DMS53 treated with DMSO at 0.1 percent for 48 hours (cell line): ENCODE results near the gene RXFP4.
A peak's percentile ranks its signal among the peaks of the same experiment; 100 is the strongest.
"Not testable (repeated sequence)": the region's sequence is repeated elsewhere in the genome, so short reads cannot be mapped to it uniquely, and the experiment has no call there.

Experiments
- DNase-seq: peaks from one replicate; lab custom pipeline; 2025; ENCODE audit not compliant: unreplicated experiment; lab: John Stamatoyannopoulos, UW

Gene RXFP4, protein sequence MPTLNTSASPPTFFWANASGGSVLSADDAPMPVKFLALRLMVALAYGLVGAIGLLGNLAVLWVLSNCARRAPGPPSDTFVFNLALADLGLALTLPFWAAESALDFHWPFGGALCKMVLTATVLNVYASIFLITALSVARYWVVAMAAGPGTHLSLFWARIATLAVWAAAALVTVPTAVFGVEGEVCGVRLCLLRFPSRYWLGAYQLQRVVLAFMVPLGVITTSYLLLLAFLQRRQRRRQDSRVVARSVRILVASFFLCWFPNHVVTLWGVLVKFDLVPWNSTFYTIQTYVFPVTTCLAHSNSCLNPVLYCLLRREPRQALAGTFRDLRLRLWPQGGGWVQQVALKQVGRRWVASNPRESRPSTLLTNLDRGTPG

DNA sequence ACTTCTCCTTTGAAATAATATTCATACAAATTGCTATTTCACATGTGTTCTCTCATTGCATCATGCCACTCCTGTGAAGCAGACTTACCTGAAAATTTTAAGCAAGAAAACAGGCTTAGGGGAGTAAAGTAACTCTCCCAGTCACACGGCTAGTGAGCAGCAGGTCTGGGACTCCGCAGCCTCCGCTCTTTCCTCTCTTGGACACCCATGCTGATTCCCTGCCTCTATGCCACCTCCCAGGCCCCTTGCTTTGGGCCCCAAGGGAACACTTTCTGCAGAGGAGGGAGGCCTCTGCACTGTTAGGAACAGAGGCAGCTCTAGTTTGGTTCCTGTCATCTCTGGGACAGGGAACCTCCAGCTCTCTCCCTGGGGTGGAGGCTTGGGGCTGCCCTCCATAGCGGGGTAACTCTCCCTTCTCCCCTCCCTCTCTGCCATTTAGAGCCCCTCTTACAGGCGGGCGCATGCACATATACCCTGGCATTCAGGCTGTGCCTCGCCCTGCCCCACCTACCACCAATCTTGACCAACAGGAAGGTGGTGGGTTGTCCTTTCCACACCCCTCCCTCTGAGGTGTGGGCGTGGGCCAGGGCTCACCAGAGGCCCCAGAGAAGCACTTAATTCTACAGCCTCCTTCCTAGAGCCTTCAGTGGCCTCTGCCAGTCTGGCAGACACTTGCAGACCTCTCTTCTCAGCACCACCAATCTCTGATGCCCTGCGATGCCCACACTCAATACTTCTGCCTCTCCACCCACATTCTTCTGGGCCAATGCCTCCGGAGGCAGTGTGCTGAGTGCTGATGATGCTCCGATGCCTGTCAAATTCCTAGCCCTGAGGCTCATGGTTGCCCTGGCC lies at the start of gene RXFP4:
RXFP4 (plus strand) TSS at position 646 of the 852 bp plus-strand sequence; CDS start at position 718, 72 bp downstream.
- no peak for DNase-seq

DNA sequence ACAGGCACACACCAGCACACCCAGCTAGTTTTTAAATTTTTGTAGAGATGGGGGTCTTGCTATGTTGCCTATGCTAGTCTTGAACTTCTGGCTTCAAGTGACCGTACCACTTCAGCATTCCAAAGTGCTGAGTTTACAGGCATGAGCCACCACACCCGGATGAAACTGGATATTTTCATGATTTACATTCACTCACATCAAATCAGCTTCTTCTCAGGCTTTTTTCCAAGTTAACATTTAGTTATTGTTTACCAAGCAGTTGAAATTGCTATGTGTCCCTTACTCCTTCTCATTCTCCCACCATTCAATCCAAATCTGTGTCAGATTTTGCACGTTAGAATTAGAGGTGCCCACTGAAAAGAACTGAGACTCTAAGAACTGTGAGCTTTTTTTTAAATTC lies 48.6 kb upstream of the RXFP4 start:
- no peak for DNase-seq

GRCh38 chr1:155893389-155894142 lies 47.9 kb upstream of the RXFP4 start:
- peak; percentile 48 for DNase-seq

DNA sequence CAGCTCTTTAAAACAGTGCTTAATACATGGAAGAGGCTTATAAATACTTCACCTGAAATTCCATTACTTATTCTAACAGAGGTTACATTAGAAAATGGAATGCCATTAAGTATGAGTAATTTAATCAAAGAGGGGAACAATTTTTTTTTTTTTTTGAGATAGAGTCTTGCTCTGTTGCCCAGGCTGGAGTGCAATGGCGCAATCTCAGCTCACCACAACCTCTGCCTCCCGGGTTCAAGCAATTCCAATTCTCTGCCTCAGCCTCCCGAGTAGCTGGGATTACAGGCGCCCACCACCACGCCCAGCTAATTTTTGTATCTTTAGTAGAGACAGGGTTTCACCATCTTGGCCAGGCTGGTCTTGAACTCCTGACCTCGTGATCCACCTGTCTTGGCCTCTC lies 45.8 kb upstream of the RXFP4 start:
- DNase-seq: not testable (repeated sequence)

DNA sequence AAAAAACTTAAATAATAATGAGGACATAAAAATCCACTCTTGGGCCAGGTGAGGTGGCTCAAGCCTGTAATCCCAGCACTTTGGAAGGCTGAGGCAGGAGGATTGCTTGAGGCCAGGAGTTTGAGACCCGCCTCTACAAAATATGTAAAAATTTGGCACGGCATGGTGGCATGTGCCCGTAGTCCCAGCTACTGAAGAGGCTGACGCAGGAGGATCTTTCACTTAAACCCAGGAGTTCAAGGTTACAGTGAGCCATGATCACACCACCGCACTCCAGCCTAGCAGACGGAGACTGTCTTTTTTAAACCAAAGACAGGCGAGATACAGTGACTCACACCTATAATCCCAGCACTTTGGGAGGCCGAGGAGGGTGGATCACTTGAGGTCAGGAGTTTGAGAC lies 45.0 kb upstream of the RXFP4 start:
- DNase-seq: not testable (repeated sequence)

- no peak for DNase-seq
Observed at GRCh38 chr1:155897746-155898145, 43.7 kb upstream of the RXFP4 start.

DNA sequence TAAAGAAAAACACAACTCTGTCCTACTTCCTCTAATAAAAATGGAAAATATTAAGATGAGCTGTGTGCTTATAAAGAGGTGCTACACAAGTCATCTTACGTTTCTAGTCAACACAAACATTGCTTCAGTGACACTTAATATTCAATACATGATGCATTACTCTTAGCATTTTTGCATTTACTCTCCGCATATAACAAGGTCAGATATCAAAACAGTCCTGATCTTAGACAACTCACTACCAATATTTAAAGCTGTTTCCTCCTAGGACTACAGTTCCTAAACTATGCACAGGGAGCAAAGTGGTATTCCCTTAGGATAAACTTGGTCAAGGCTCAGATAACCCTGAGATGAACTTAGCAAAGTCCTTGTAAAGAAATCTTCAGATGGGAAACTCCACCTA lies 42.5 kb upstream of the RXFP4 start:
- no peak for DNase-seq

GRCh38 chr1:155899683-155900082 lies 41.8 kb upstream of the RXFP4 start:
- DNase-seq: no peak

DNA sequence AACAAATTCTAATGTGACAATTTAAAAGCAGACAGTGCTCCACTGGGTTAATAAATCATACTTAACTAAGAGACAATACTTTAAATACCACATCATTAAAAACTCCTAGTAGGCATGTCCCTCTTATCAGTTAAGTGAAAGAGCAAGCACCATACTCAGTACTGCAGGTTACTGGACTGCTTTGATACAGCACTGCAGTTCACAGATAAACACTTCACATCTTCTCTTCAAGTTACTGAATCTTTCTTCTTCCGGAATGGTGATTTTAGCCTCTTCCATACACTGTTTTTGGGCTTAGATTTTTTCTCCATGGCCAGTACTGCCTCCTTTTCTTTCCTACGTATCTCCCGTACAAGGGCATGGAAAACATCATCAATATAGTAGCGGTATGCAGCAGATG lies 41.3 kb upstream of the RXFP4 start:
- DNase-seq: no peak

DNA sequence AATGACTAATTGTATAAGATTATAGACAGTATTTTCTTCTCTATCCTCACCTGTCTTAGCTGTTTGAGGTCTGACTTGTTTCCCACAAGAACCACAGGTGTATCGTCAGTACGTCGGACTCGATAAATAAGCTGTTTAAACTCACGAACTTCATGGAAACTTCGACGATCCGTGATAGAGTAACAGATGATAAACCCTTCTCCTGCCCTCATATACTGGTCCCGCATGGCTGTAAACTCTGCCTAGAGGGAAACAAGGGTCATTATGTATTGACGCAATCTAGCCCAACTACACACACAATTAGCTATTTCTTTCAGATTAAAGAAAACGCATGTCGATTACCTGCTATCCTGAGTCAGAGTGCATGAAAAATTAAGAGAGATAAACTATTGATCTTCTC lies 37.2 kb upstream of the RXFP4 start:
- DNase-seq: no peak

DNA sequence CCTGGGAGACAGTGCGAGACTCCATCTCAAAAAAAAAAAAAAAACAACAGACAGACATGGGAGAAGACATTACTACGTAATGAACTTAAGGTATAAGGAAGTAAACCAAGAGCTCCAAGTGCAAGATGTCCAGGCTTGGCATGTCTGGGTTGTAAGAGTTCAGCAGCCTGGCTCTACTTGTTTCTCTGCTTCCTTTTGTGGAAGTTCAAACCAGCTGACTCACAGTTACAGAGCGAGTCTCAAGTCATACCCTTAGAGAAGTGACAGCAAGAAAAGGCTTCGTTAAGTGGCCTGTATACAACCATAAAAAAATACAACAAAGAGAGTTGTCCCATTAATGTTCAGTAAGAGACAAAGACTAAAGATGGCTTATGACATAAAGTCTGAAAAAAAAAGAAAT lies 31.5 kb upstream of the RXFP4 start:
- DNase-seq: no peak

GRCh38 chr1:155910621-155911121 lies 30.8 kb upstream of the RXFP4 start:
- peak; percentile 19 for DNase-seq

- peak; percentile 51 for DNase-seq
Observed at GRCh38 chr1:155911156-155912055, 30.0 kb upstream of the RXFP4 start, which contains the start of gene RIT1. TSS of gene RIT1 (minus strand) at chr1:155911349. CDS start at chr1:155910761, 588 bp downstream.

GRCh38 chr1:155912056-155912536 lies 29.3 kb upstream of the RXFP4 start:
- peak; percentile 22 for DNase-seq

DNA sequence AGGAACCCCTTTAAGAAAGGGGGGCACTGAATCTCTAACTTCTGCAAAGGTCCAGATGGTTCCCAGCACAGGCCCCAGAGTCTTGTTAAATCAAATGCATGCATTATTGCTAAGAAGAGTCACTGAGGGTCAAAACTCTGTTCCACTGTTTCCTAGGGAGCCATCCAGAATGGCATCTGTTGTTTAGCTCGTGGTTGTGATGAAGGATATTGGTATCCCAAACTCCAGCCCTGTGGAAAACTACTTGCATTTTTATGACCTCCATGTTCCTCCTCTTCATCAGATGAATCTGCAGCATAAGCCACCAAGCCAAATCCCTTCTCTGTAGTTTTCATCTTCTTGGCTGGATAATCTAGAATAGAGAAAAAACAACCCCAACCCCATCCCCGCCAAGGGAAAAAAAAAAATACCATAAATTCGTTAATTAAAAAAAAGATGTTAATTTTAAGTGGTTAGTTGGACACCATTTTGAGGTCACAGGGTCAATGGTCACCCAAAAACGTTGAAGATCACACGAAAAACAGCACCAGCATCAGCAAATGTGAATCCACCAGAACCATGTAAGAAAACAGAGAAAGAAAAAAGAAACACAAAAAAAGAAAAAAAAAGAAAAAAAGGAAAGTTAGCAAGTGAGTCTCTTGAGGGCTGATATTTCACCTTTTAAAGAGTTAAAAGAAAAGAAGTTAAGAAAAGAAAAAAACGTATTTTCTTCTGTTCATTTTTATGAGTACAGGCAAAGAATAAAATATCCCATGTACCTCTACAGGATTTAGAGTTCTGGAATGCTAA lies 27.3 kb upstream of the RXFP4 start:
- DNase-seq: no peak

DNA sequence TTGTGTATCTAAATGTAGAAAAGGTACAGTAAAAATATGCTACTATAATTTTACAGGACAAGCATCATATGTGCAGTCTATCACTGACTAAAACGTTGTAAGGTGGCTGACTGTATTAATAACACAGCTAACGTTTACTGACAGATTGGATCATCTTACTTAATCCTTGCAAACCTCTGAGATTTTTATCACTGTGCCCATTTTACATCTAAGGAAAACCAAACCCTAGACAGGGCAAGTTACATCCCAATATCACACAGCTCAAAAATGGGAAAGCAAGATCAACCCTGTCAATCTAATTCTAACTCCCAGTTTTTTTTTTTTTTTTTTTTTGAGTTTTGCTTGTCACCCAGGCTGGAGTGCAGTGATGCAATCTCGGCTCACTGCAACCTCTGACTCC lies 22.8 kb upstream of the RXFP4 start:
- no peak for DNase-seq

GRCh38 chr1:155919801-155920200 lies 21.6 kb upstream of the RXFP4 start:
- DNase-seq: no peak

DNA sequence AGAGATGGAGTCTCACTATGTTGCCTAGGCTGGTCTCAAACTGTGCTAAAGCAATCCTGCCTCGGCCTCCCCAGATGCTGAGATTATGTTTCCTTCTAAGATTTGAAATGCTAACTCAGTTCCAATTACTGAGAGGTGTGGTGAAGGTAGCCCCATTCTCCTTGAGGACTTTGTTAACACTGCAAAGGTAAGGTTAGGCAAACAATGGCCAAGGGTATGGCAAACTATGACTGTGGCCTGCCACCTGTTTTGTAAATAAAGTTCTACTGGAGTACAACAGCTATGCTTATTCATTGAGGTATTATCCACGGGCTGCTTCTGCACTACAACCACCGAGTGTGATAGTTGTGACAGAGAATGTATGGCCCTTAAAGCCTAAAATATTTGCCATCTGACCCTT lies 20.7 kb upstream of the RXFP4 start:
- DNase-seq: no peak

GRCh38 chr1:155925506-155925905 lies 15.9 kb upstream of the RXFP4 start:
- no peak for DNase-seq
